ENCODE results near the gene GP1BA.
A peak's percentile ranks its signal among the peaks of the same experiment; 100 is the strongest.

GP1BA gene

GRCh38 chr17:4966844-4967538 is 34.9 kb downstream of the GP1BA start:
- intact Hi-C loops (cut with DNase I): loop anchor here (2.0 kb wide), 1 partner anchor 18 kb away; the partner anchor contains the start of gene PFN1

GRCh38 chr17:4967539-4968485 is 35.7 kb downstream of the GP1BA start, which contains the start of gene SPAG7:
Gene SPAG7 (minus strand): TSS chr17:4967817. CDS start chr17:4967804, 13 bp downstream.
- intact Hi-C loops (cut with DNase I): loop anchor here (2.0 kb wide), 1 partner anchor 19 kb away; the partner anchor contains the start of gene PFN1
- peak; percentile 91 to 98 (median 95) for DNase-seq

More at GRCh38 chr17:4966844-4967538, 34.9 kb downstream of the GP1BA start:
- peak; percentile 96 to 100 (median 99) for DNase-seq

- intact Hi-C loops (cut with DNase I): no loop called here
- peak in 15 of 42 donors; percentile 12 to 53 (median 31) for DNase-seq
Observed at GRCh38 chr17:4968486-4969046, 36.5 kb downstream of the GP1BA start.

- intact Hi-C loops (cut with DNase I): no loop called here
- peak in 11 of 42 donors; percentile 5 to 58 (median 29) for DNase-seq
Observed at GRCh38 chr17:4969047-4969550, 37.0 kb downstream of the GP1BA start.

- intact Hi-C loops (cut with DNase I): no loop called here
- no peak for DNase-seq
Observed at GRCh38 chr17:4969551-4970173, 37.6 kb downstream of the GP1BA start.

GRCh38 chr17:4970273-4970672 is 38.2 kb downstream of the GP1BA start:
- no peak for DNase-seq
- intact Hi-C loops (cut with DNase I): no loop called here

- intact Hi-C loops (cut with DNase I): no loop called here
- DNase-seq: no peak
Observed at GRCh38 chr17:4971826-4972225, 39.7 kb downstream of the GP1BA start.

- intact Hi-C loops (cut with DNase I): no loop called here
- DNase-seq: no peak
Observed at GRCh38 chr17:4972322-4972721, 40.2 kb downstream of the GP1BA start.

- no peak for DNase-seq
- intact Hi-C loops (cut with DNase I): no loop called here
Observed at GRCh38 chr17:4972752-4973151, 40.7 kb downstream of the GP1BA start.

- no peak for DNase-seq
- intact Hi-C loops (cut with DNase I): no loop called here
Observed at GRCh38 chr17:4973256-4974114, 41.4 kb downstream of the GP1BA start.

- intact Hi-C loops (cut with DNase I): no loop called here
Observed at GRCh38 chr17:4974115-4974670, 42.1 kb downstream of the GP1BA start.

GRCh38 chr17:4978726-4979125 is 46.6 kb downstream of the GP1BA start:
- no peak for DNase-seq
- intact Hi-C loops (cut with DNase I): no loop called here

More at GRCh38 chr17:4974115-4974670, 42.1 kb downstream of the GP1BA start:
- no peak for DNase-seq

- intact Hi-C loops (cut with DNase I): loop anchor here (10.0 kb wide), 1 partner anchor 84 kb away; no protein-coding TSS in a partner anchor
- peak in 13 of 42 donors; percentile 20 to 76 (median 41) for DNase-seq
Observed at GRCh38 chr17:4980644-4981216, 48.7 kb downstream of the GP1BA start.

GRCh38 chr17:4982305-4982704 is 50.2 kb downstream of the GP1BA start:
- intact Hi-C loops (cut with DNase I): loop anchor here (10.0 kb wide), 1 partner anchor 82 kb away; no protein-coding TSS in a partner anchor
- no peak for DNase-seq
